Renal cortex interstitium (tissue), 11 donors: ENCODE results near the gene NR4A1. TPM values are rescaled to one million over a fixed set of nuclear protein-coding genes. Genes with fewer than 3 reads are reported as not detected.

Experiments
- DNase-seq, 11 donors: peaks; one replicate each; pipeline ENCODE4 v3.0.0-alpha.2; 2013; ENCODE audit warnings: low read depth in 9 of 11, low spot score in 4 of 11; ENCODE audit errors: extremely low read depth in 1 of 11
- polyA plus RNA-seq, 3 donors: library from polyadenylated mRNA; unstranded; fragments of 120-200 nt; gene quantifications; one replicate each; pipeline ENCODE4 v1.2.1, GENCODE V29; 2013; ENCODE audit not compliant: insufficient read length in 3 of 3

NR4A1 gene
- polyA plus RNA-seq, 3 donors, result 14.8 to 43.3 (median 36.0) TPM

DNA sequence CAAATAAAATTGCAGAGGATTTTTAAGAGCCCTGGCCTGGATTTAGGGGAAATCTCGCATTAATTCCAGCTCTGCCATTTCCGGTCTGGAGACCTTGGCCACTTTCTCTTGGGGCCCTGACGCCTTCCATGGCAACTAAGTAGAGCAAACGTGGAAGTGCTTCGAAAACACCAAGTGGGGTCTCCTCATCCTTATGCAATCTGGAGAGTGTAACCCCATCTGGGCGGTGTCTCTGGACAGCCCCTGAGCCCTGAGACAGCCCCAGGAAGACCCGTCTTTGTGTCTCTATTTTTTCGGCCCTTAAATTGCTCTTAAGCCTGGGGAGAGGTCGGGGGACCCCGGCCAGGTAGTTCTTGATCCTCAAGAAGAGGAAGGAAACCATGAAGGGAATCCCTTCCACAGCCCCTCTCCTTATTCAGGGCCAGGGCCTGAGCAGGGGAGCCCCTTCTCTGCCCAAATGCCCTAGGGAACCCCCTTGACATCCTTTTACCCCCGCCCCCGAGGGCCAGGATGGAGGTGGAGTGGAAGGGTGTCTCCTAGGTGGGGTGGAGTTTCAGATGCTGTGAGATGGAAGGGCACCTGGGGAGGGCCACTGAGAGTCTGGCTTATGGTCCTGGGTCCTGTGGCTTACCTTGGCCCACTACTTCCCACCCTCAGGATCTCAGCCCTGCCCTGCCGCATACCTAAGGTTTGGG, 17.6 kb upstream of the NR4A1 start:
- DNase-seq, result no peak

DNA sequence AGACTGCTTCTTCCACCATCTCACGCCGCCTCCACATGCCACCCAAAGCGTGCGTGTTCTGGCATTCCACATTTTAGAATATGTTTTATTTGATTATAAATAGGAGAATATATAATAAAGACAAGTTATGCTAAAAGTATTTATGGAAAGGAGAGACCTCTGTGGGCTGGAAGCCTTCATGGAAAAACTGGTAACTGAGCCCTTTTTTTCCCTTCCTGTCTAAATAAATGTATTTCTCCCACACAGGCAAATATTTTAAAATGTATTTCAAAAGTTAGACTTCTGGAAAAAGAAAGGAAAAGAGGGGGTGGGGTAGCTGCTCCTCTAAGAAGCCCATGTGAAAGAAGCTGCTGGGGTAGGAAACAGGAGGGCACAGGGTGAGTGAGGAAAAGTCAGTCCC, 16.1 kb upstream of the NR4A1 start:
- no peak for DNase-seq

DNA sequence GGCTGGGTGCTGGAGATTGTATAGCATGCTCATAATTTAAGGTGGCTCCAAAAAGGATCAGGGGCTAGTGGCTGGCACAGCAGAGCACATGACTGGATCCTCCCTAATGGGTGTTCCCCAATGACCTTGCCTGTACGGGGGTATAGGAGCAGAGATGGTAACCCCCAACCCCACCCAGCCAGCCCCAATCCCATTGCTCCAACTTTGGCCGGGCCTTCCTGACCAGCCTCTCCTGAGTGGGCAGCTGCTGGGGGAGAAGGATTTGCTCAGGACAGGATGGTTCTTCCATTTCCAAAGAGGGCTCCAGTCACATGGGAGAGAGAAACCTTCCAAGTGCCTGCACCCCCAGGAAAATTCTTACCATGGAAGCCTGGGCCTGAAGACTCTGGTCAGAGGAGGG, 15.3 kb upstream of the NR4A1 start:
- no peak for DNase-seq

- peak in 3 of 11 donors; percentile 75 to 84 (median 81) for DNase-seq
These were observed 14.6 kb upstream of the NR4A1 start for GRCh38 chr12:52036587-52037171.

DNA sequence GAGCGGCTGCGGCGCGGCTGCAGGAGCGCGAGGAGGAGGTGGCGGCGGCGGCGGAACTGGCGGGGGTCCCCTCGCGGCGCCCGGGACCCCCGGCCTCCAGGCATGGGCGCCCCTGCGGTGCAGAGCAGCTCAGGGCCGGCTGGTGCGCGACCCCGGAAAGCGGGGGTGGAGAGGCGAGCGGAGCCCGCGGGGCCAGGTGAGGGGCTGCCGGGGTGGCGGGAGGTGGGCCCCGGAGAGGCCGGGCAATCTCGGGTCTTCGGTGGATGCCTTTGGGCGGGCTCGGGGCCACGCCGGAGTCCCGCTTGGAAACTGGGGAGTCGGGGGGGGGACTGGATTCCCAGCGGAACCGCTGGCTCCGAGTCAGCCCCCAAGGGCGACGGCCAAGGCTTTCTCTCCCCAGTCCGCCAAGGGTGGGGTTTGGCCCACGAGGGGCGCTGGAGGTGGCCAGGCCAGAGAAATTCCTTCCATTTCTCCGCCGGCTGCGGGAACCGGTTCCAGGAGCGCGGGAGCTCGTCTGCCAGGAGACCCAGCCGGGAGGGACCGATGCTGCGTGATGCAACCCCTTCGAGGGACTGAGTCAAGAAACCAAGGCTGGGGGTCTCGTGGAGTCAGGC, 13.9 kb upstream of the NR4A1 start:
- no peak for DNase-seq

DNA sequence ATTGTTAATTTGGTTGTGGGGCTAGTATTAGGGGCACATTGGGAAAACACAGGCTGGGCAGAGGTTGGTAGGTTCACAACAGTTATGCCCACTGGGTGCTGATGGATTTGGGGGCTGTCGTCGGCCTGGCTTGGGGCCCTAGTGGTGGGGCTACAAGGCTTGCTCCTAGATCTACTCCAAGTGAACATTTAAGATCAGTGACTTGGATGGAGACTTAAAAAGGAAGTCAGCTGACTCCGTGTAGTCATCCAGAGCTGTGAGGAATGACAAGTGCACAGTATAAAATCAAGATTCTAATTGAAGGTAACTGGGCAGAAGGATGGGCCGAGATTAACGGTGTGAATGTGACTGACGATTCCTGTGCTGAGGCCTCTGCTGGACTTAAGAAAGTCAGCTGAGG, 12.8 kb upstream of the NR4A1 start:
- no peak for DNase-seq

DNA sequence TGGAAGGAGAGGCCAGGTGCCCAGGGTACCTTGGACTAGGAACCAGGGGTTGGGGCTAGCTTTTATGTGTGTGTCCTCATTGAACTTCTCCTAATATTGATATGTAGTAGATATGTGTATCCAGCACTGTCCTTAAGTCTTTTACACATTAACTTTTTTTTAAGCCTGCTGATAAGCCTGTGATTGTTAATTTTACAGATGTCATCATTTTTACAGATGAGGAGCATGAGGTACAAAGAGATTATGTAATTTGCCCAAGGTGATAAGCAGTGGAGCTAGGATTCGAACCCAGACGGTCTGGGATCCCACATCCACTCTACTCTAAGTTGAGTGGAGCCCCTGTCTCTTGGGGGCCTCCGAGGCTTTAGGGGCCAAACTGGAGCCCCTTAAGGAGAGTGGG, 10.2 kb upstream of the NR4A1 start:
- no peak for DNase-seq

- DNase-seq, result no peak
These were observed 9.5 kb upstream of the NR4A1 start for GRCh38 chr12:52041695-52042123.

- no peak for DNase-seq
These were observed 8.4 kb upstream of the NR4A1 start for GRCh38 chr12:52042706-52043385.

- no peak for DNase-seq
These were observed 7.6 kb upstream of the NR4A1 start for GRCh38 chr12:52043386-52044212.

- DNase-seq, result no peak
These were observed 6.8 kb upstream of the NR4A1 start for GRCh38 chr12:52044292-52044983.

DNA sequence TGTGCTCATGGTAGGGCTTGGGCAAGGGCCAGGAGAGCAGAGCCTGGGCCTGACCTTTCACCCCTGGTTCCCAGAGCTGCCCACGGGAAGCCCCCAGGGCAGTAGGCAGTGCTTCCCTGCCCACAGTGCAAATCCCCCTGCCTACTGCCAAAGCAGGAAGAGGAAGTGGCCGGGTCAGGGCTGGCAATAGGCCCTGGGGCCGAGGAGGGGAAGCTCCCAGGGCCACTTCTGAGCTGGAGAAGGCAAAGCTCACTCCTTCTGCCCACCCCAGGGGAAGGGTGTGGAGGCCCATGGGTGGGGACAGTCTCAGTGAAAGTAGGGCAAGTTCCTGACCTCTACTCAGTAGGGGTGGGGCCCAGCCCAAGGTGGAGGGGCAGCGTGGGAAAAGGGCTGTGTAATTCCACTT, 5.4 kb upstream of the NR4A1 start:
- no peak for DNase-seq

DNA sequence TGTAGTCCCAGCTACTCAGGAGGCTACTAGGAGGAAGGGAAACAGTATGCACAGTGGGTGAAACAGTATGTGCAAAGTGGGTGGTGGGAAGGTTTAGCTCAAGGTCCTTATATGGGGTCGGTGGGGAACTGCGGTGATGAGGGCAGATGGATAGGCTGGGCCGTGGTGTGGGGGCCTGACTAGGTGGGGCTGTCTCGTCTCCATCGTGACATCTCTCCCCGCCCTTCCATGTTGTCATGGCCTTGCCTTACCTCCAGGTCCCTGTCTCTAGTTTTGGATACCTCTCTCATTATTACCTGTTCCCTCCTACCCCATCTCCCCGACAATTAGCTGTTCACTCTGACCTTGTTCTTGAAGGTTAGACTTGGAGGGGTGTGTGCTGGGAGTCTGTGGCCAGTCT, 4.4 kb upstream of the NR4A1 start:
- no peak for DNase-seq

DNA sequence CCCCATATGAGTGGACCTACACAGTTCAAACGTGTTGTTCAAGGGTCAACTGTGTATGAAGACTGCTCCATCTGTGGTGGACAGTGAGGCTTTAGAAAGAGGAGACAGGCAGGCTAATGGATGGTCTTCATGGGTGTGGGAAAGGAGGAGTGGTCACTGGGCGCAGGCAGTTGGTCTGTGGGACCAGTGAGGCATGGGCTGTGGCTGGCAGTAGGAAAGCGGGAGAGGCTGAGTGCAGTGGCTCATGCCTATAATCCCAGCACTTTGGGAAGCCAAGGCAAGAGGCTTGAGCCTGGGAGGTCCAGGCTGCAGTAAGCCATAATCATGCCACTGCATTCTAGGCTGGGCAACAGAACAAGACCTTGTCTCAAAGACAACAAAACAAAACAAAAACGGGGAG, 2.0 kb upstream of the NR4A1 start:
- DNase-seq, result no peak

DNA sequence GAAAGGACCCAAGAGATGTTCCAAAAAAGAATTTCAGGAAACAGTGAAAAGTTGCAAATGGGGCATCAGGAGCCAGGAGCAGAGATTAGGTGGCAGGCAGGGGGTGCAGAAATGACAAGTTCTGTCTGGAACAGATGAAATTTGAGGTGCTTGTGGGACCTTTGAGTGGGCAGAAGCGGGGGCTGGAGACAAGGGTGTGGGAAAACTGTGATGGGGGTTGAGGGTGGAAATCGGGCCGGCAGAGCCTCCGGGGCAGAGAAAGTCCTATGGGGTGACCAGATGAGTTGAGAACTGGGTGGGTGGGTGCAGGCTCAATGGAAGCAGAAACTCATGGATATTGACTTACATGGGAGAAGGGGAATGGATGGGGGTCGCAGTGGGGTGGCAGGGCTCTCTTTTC, 1.6 kb upstream of the NR4A1 start:
- DNase-seq, result no peak

DNA sequence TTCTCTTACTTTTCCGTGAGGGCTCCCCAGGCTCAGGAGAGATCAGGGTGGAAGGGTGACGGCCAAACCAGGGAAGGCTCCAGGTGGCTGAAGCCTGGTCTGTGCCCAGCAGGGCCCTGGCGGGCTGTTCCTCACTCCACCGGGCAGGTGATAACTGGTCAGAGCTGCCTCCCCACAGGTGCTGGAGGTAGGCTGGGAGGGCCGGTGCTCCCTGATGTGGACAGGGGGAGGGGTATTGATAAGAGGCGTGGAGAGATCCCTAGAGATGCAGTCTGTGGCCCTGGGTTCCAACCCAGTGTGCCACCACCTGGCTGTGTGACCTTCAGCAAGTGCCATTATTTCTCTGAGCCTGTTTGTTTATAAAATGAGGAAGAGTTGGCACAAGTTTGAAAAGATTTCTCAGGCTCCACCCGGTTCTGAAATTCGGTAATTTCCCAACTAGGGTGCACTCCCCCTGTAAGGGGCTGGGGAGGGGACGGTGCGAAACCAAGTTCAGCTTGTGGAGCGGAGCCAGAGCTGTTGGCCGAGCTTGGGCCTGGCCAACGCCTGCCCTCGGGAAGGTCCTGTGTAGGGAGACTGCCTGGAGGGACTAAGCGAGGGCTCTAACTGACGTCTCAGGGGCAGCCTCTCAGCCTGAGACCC, 1.0 kb upstream of the NR4A1 start:
- no peak for DNase-seq

- DNase-seq, result no peak
These were observed 1.4 kb downstream of the NR4A1 start for GRCh38 chr12:52052468-52053186.
